ENCODE data around the gene TTI1.

GRCh38 chr20:37938954-37939353, 94.3 kb downstream of the TTI1 start:
- no peak for TF ChIP-seq POLR2A (IDR thresholded peaks at IDR 0.05; ENCODE audit: low read depth, low read length)
- no peak for TF ChIP-seq POLR2AphosphoS5 (IDR thresholded peaks at IDR 0.05; ENCODE audit: low read depth, low read length)

Data from GM12892 (cell line).